Sigmoid colon (tissue), 7 donors: ENCODE measurements around the gene LRP6. TPM values are rescaled to one million over a fixed set of nuclear protein-coding genes. Genes with fewer than 3 reads are reported as not detected.

Experiments used
- DNase-seq: peaks from one replicate; pipeline ENCODE4 v3.0.0-alpha.2; 2019
- H3K27ac ChIP-seq, 4 donors: fragments of 200-600 bp; sonication (generic); one replicate each; pipeline ENCODE4 v1.5.1; 2016 to 2019; ENCODE audit warnings: mild to moderate bottlenecking in 1 of 4
- H3K27me3 ChIP-seq, 3 donors: fragments of 200-600 bp; sonication (generic); one replicate each; pipeline ENCODE4 v1.5.1; 2019; ENCODE audit warnings: mild to moderate bottlenecking in 1 of 3
- H3K36me3 ChIP-seq, 4 donors: fragments of 200-600 bp; sonication (generic); one replicate each; pipeline ENCODE4 v1.5.1; 2016 to 2019
- H3K4me1 ChIP-seq, 4 donors: fragments of 200-600 bp; sonication (generic); one replicate each; pipeline ENCODE4 v1.5.1; 2017 to 2019
- H3K4me3 ChIP-seq, 4 donors: fragments of 200-600 bp; sonication (generic); one replicate each; pipeline ENCODE4 v1.5.1; 2017 to 2019; ENCODE audit warnings: mild to moderate bottlenecking in 2 of 4, moderate library complexity in 1 of 4
- H3K9me3 ChIP-seq, 4 donors: fragments of 200-600 bp in 3 of 4; sonication (generic) in 3 of 4; one replicate each; pipeline versions ENCODE4 v1.5.1 to v1.6.1; 2013 to 2019
- CTCF ChIP-seq, 4 experiments: fragments of 450-650 bp in 3 of 4; fragments of 200-600 bp in 1 of 4; IDR thresholded peaks; one replicate each; pipeline ENCODE4 v1.5.1; 2016 to 2019; ENCODE audit warnings: antibody characterized with exemption in 4 of 4, mild to moderate bottlenecking in 3 of 4, moderate library complexity in 2 of 4
- EP300 ChIP-seq, 4 donors: sonication (generic); formaldehyde crosslinking; IDR thresholded peaks; one replicate each; pipeline ENCODE4 v1.6.1; 2017; ENCODE audit warnings: antibody characterized with exemption in 4 of 4
- POLR2A ChIP-seq, 2 donors: fragments of 450-650 bp; IDR thresholded peaks; one replicate each; pipeline ENCODE4 v1.6.1; 2016; ENCODE audit warnings: antibody characterized with exemption in 2 of 2, mild to moderate bottlenecking in 2 of 2, moderate library complexity in 2 of 2
- POLR2AphosphoS5 ChIP-seq, 4 donors: sonication (generic); formaldehyde crosslinking; IDR thresholded peaks; one replicate each; pipeline ENCODE4 v1.6.1; 2017; ENCODE audit warnings: antibody characterized with exemption in 4 of 4
- WGBS, 2 donors: extraction: QIAGEN DNeasy Blood & Tissue Kit; methylation state at CpG; one replicate each; pipeline ENCODE4 v1.1.7; 2013; 5-methylcytosine and 5-hydroxymethylcytosine counted together
- intact Hi-C: fragments of 100-400 bp; cut with DNase I; formaldehyde crosslinking; loops from one replicate; pipeline ENCODE4 v1.15.1; 2023
- polyA plus RNA-seq, 3 donors: library from polyadenylated mRNA; stranded (reverse); fragments of 200-250 nt; gene quantifications; one replicate each; pipeline ENCODE4 v1.2.3, GENCODE V29; 2013
- total RNA-seq, 4 donors: library from RNA; depleted of rRNA; stranded (reverse); fragments of >200 nt; gene quantifications; one replicate each; pipeline ENCODE4 v1.1.0, GENCODE V29; 2016
- donor health status: healthy with polysubstance abuse.
- donor health status: Bipolar disorder and iron deficiency.
- donor health status: healthy.

LRP6 gene
- total and polyA plus RNA-seq, 7 donors = 1.8 to 55.1 (median 36.0) TPM

- TF ChIP-seq POLR2A (IDR thresholded peaks at IDR 0.05) (no peak), CTCF (IDR thresholded peaks at IDR 0.05) (no peak), POLR2AphosphoS5 (IDR thresholded peaks at IDR 0.05) (no peak), EP300 (IDR thresholded peaks at IDR 0.05) (no peak)
- Histone ChIP-seq H3K27ac (no peak overlapping the region), H3K36me3 (no peaks in the 10 kb centered on the region), H3K9me3 (no peaks in the 10 kb centered on the region), H3K27me3 (no peaks in the 10 kb centered on the region), H3K4me3 (no peak overlapping the region), H3K4me1 (peaks cover 0 to 46% (median 16%) of the 10 kb centered on the region in 4 donors)
- intact Hi-C loops = no loop called here
- DNase-seq = no peak
- 9 to 33% methylated on average over 3 of the region's 3 CpGs for WGBS, 2 donors
These were observed 50.4 kb downstream of the LRP6 start for GRCh38 chr12:12216349-12217017.

GRCh38 chr12:12214635-12215131, 52.2 kb downstream of the LRP6 start:
- no peaks in the 10 kb centered on the region for H3K9me3 ChIP-seq
- TF ChIP-seq CTCF (IDR thresholded peaks at IDR 0.05) = no peak
- no peak for TF ChIP-seq POLR2AphosphoS5 (IDR thresholded peaks at IDR 0.05)
- no peak for TF ChIP-seq POLR2A (IDR thresholded peaks at IDR 0.05)
- no peak for TF ChIP-seq EP300 (IDR thresholded peaks at IDR 0.05)
- H3K27me3 ChIP-seq = no peaks in the 10 kb centered on the region
- WGBS, 2 donors = 47 to 61% methylated on average over 3 of the region's 3 CpGs
- no peak for DNase-seq
- peaks cover 0 to 37% (median 14%) of the 10 kb centered on the region in 4 donors for H3K4me1 ChIP-seq
- no peaks in the 10 kb centered on the region for H3K36me3 ChIP-seq
- intact Hi-C loops = no loop called here
- H3K4me3 ChIP-seq = no peak overlapping the region
- no peak overlapping the region for H3K27ac ChIP-seq

GRCh38 chr12:12214201-12214600, 52.6 kb downstream of the LRP6 start:
- intact Hi-C loops = no loop called here
- H3K4me3 ChIP-seq = no peak overlapping the region
- H3K27ac ChIP-seq = no peak overlapping the region
- H3K36me3 ChIP-seq = no peaks in the 10 kb centered on the region
- DNase-seq = no peak
- no peaks in the 10 kb centered on the region for H3K27me3 ChIP-seq
- H3K9me3 ChIP-seq = no peaks in the 10 kb centered on the region
- H3K4me1 ChIP-seq = peaks cover 0 to 37% (median 14%) of the 10 kb centered on the region in 4 donors
- no peak for TF ChIP-seq EP300 (IDR thresholded peaks at IDR 0.05)
- TF ChIP-seq POLR2A (IDR thresholded peaks at IDR 0.05) = no peak
- no peak for TF ChIP-seq CTCF (IDR thresholded peaks at IDR 0.05)
- TF ChIP-seq POLR2AphosphoS5 (IDR thresholded peaks at IDR 0.05) = no peak

GRCh38 chr12:12212769-12213168, 54.1 kb downstream of the LRP6 start:
- Histone ChIP-seq H3K27ac (no peak overlapping the region), H3K4me3 (no peak overlapping the region), H3K9me3 (no peaks in the 10 kb centered on the region), H3K27me3 (no peaks in the 10 kb centered on the region), H3K4me1 (peaks cover 0 to 37% (median 14%) of the 10 kb centered on the region in 4 donors), H3K36me3 (no peaks in the 10 kb centered on the region)
- DNase-seq = no peak
- intact Hi-C loops = no loop called here
- TF ChIP-seq POLR2AphosphoS5 (IDR thresholded peaks at IDR 0.05) (no peak), POLR2A (IDR thresholded peaks at IDR 0.05) (no peak), EP300 (IDR thresholded peaks at IDR 0.05) (no peak), CTCF (IDR thresholded peaks at IDR 0.05) (no peak)
- 20 to 69% methylated on average over 1 of the region's 1 CpG for WGBS, 2 donors
